GM21786 (cell line): ENCODE results near the gene PIAS4.

Source experiments
- ATAC-seq: cut with Tn5 transposase; IDR thresholded peaks from one replicate; pipeline ENCODE4 v1.9.1; 2021; ENCODE audit not compliant: unreplicated experiment

PIAS4 gene

GRCh38 chr19:3976495-3977241, 30.9 kb upstream of the PIAS4 start:
- ATAC-seq = no peak

GRCh38 chr19:3977242-3978143, 30.0 kb upstream of the PIAS4 start:
- ATAC-seq = no peak

- ATAC-seq = no peak
Observed at GRCh38 chr19:3978145-3978544, 29.4 kb upstream of the PIAS4 start.

GRCh38 chr19:3979289-3979673, 28.3 kb upstream of the PIAS4 start:
- no peak for ATAC-seq

GRCh38 chr19:3979674-3980352, 27.7 kb upstream of the PIAS4 start:
- ATAC-seq = no peak

- no peak for ATAC-seq
Observed at GRCh38 chr19:3980353-3981251, 26.9 kb upstream of the PIAS4 start.

GRCh38 chr19:3981373-3981735, 26.2 kb upstream of the PIAS4 start:
- no peak for ATAC-seq

GRCh38 chr19:3981736-3982681, 25.5 kb upstream of the PIAS4 start:
- ATAC-seq = no peak

GRCh38 chr19:3982701-3983541, 24.6 kb upstream of the PIAS4 start:
- no peak for ATAC-seq

- no peak for ATAC-seq
Observed at GRCh38 chr19:3983542-3983914, 24.0 kb upstream of the PIAS4 start.

GRCh38 chr19:3983936-3984583, 23.5 kb upstream of the PIAS4 start:
- ATAC-seq = no peak

- no peak for ATAC-seq
Observed at GRCh38 chr19:3984584-3984907, 23.0 kb upstream of the PIAS4 start.

- peak; percentile 40 for ATAC-seq
Observed at GRCh38 chr19:3984908-3985642, 22.5 kb upstream of the PIAS4 start, which contains the start of gene EEF2. Gene EEF2 (minus strand): TSS chr19:3985463. CDS start chr19:3985380, 83 bp downstream.

GRCh38 chr19:3985643-3986259, 21.8 kb upstream of the PIAS4 start:
- ATAC-seq = no peak

GRCh38 chr19:3986260-3987041, 21.1 kb upstream of the PIAS4 start:
- ATAC-seq = no peak

GRCh38 chr19:3987619-3988371, 19.7 kb upstream of the PIAS4 start:
- ATAC-seq = no peak
